Spleen (tissue), 11 donors: Measurements from ENCODE around the gene BANF2. TPM values are rescaled to one million over a fixed set of nuclear protein-coding genes. Genes with fewer than 3 reads are reported as not detected.

Source experiments
- DNase-seq: peaks from one replicate; pipeline ENCODE4 v3.0.0-alpha.2; 2020
- H3K27ac ChIP-seq, 8 donors: fragments of 200-600 bp; sonication (generic) in 7 of 8; 1 replicate in 4 of 8; 2 replicates in 4 of 8; pipeline versions ENCODE4 v1.5.0 to v1.8.0; 2016 to 2021; ENCODE audit warnings: inconsistent platforms in 4 of 8, mild to moderate bottlenecking in 4 of 8, moderate library complexity in 1 of 8
- H3K27me3 ChIP-seq, 7 donors: fragments of 200-600 bp; sonication (generic) in 6 of 7; replicated peaks in 1 of 7; 1 replicate in 4 of 7; 2 replicates in 3 of 7; pipeline versions ENCODE4 v1.5.0 to v1.8.0; 2016 to 2021; ENCODE audit warnings: inconsistent platforms in 3 of 7, mild to moderate bottlenecking in 1 of 7
- H3K36me3 ChIP-seq, 6 donors: fragments of 200-600 bp; sonication (generic) in 5 of 6; 1 replicate in 4 of 6; 2 replicates in 2 of 6; pipeline versions ENCODE4 v1.5.0 to v1.8.0; 2016 to 2021; ENCODE audit warnings: inconsistent platforms in 2 of 6
- H3K4me1 ChIP-seq, 6 donors: fragments of 200-600 bp; sonication (generic) in 5 of 6; 1 replicate in 3 of 6; 2 replicates in 3 of 6; pipeline versions ENCODE4 v1.5.0 to v1.8.0; 2016 to 2021; ENCODE audit warnings: inconsistent platforms in 3 of 6
- H3K4me3 ChIP-seq, 8 donors: fragments of 200-600 bp; sonication (generic) in 7 of 8; 1 replicate in 4 of 8; 2 replicates in 4 of 8; pipeline versions ENCODE4 v1.5.0 to v1.8.0; 2016 to 2021; ENCODE audit warnings: inconsistent platforms in 4 of 8, mild to moderate bottlenecking in 4 of 8, moderate library complexity in 2 of 8
- H3K9me3 ChIP-seq, 8 donors: fragments of 200-600 bp; sonication (generic) in 7 of 8; 1 replicate in 4 of 8; 2 replicates in 4 of 8; pipeline versions ENCODE4 v1.5.0 to v1.8.0; 2016 to 2021; ENCODE audit warnings: inconsistent platforms in 4 of 8
- CTCF ChIP-seq, 11 experiments: fragments of 200-600 bp in 7 of 11; fragments of 450-650 bp in 4 of 11; sonication (generic) in 4 of 11; IDR thresholded peaks in 8 of 11; conservative IDR thresholded peaks in 3 of 11; 1 replicate in 7 of 11; 2 replicates in 4 of 11; pipeline versions ENCODE4 v1.4.0 to v1.8.0; 2016 to 2021; ENCODE audit warnings: antibody characterized with exemption in 11 of 11, inconsistent platforms in 4 of 11, mild to moderate bottlenecking in 1 of 11
- POLR2A ChIP-seq, 3 donors: fragments of 450-650 bp; IDR thresholded peaks; one replicate each; pipeline ENCODE4 v1.5.1; 2017; ENCODE audit warnings: antibody characterized with exemption in 3 of 3, mild to moderate bottlenecking in 1 of 3
- POLR2AphosphoS5 ChIP-seq, 3 donors: sonication (generic); formaldehyde crosslinking; IDR thresholded peaks; one replicate each; pipeline ENCODE4 v1.5.1; 2017; ENCODE audit warnings: antibody characterized with exemption in 3 of 3
- WGBS, 5 donors: extraction: QIAGEN DNeasy Blood & Tissue Kit in 3 of 5; methylation state at CpG; one replicate each; pipeline versions ENCODE4 v1.1.5 to v1.1.7; 2013 to 2018; 5-methylcytosine and 5-hydroxymethylcytosine counted together
- intact Hi-C: fragments of 100-400 bp; cut with DNase I; formaldehyde crosslinking; loops from one replicate; pipeline ENCODE4 v1.15.0; 2023; ENCODE audit warnings: low total_unique reads
- polyA plus RNA-seq, 3 donors: library from polyadenylated mRNA; stranded (reverse); fragments of 200-250 nt; gene quantifications; one replicate each; pipeline ENCODE4 v1.2.1, GENCODE V29; 2013
- total RNA-seq, 7 donors: library from RNA; depleted of rRNA in 3 of 7; stranded (reverse); fragments of >200 nt in 3 of 7; fragmentation: NEBNext Ultra II Directional in 4 of 7; extraction: Animal tissue kit (Norgen Biotek cat#: 25700) in 4 of 7; gene quantifications; one replicate each; pipeline versions ENCODE4 v1.1.0 to v1.2.1, GENCODE V29; 2016 to 2021
- donor health status: healthy with polysubstance abuse.
- donor health status: DM: no; HTN: no; CAD: no; lungs with moderate emphysema.
- donor health status: DM: no; HTN: no; CAD: no.
- donor health status: Bipolar disorder and iron deficiency.
- donor health status: healthy.
- donor health status: DM: no; HTN: no; CAD: no.
- donor health status: DM: yes; HTN: yes; CAD: no.

BANF2 gene
- total and polyA plus RNA-seq, 10 donors: not detected

GRCh38 chr20:17698384-17698783 is 1.4 kb upstream of the BANF2 start:
- Histone ChIP-seq H3K27me3 (no peaks in the 10 kb centered on the region), H3K27ac (no peak overlapping the region), H3K4me1 (no peaks in the 10 kb centered on the region), H3K36me3 (no peaks in the 10 kb centered on the region), H3K4me3 (no peak overlapping the region), H3K9me3 (peaks cover 0 to 12% (median 4%) of the 10 kb centered on the region in 8 donors)
- TF ChIP-seq POLR2A (IDR thresholded peaks at IDR 0.05) (no peak), POLR2AphosphoS5 (IDR thresholded peaks at IDR 0.05) (no peak), CTCF (IDR thresholded peaks at IDR 0.05 in 8 of 11, conservative IDR thresholded peaks at IDR 0.05 in 3 of 11) (no peak)
- WGBS, 5 donors: 62 to 79% (median 70%) methylated on average over 5 of the region's 5 CpGs
- DNase-seq: no peak
- intact Hi-C loops: no loop called here

- no peak overlapping the region for H3K27ac ChIP-seq
- H3K4me1 ChIP-seq: no peaks in the 10 kb centered on the region
- no peak overlapping the region for H3K4me3 ChIP-seq
- no peaks in the 10 kb centered on the region for H3K27me3 ChIP-seq
- H3K9me3 ChIP-seq: peaks cover 0 to 12% (median 4%) of the 10 kb centered on the region in 8 donors
- no peaks in the 10 kb centered on the region for H3K36me3 ChIP-seq
- intact Hi-C loops: no loop called here
- WGBS, 5 donors: 71 to 94% (median 83%) methylated on average over 7 of the region's 7 CpGs
- no peak for TF ChIP-seq POLR2AphosphoS5 (IDR thresholded peaks at IDR 0.05)
- TF ChIP-seq CTCF (IDR thresholded peaks at IDR 0.05 in 8 of 11, conservative IDR thresholded peaks at IDR 0.05 in 3 of 11): no peak
- TF ChIP-seq POLR2A (IDR thresholded peaks at IDR 0.05): no peak
- DNase-seq: no peak
Observed at GRCh38 chr20:17700637-17701036, 871 bp downstream of the BANF2 start.

- 79 to 86% (median 81%) methylated on average over 4 of the region's 4 CpGs for WGBS, 5 donors
- no peaks in the 10 kb centered on the region for H3K4me1 ChIP-seq
- no peaks in the 10 kb centered on the region for H3K27me3 ChIP-seq
- TF ChIP-seq CTCF (IDR thresholded peaks at IDR 0.05 in 8 of 11, conservative IDR thresholded peaks at IDR 0.05 in 3 of 11) (no peak), POLR2AphosphoS5 (IDR thresholded peaks at IDR 0.05) (no peak), POLR2A (IDR thresholded peaks at IDR 0.05) (no peak)
- DNase-seq: no peak
- H3K27ac ChIP-seq: no peak overlapping the region
- H3K36me3 ChIP-seq: no peaks in the 10 kb centered on the region
- H3K4me3 ChIP-seq: no peak overlapping the region
- peaks cover 0 to under 1% (median 0%) of the 10 kb centered on the region in 8 donors for H3K9me3 ChIP-seq
- intact Hi-C loops: no loop called here
Observed at GRCh38 chr20:17701826-17702225, 2.1 kb downstream of the BANF2 start.

GRCh38 chr20:17704589-17705317 is 5.0 kb downstream of the BANF2 start:
- TF ChIP-seq POLR2A (IDR thresholded peaks at IDR 0.05) (no peak), CTCF (IDR thresholded peaks at IDR 0.05 in 8 of 11, conservative IDR thresholded peaks at IDR 0.05 in 3 of 11) (no peak), POLR2AphosphoS5 (IDR thresholded peaks at IDR 0.05) (no peak)
- Histone ChIP-seq H3K27me3 (no peaks in the 10 kb centered on the region), H3K4me1 (no peaks in the 10 kb centered on the region), H3K27ac (no peak overlapping the region), H3K4me3 (no peak overlapping the region), H3K9me3 (no peaks in the 10 kb centered on the region), H3K36me3 (no peaks in the 10 kb centered on the region)
- WGBS, 5 donors: 92 to 98% (median 97%) methylated on average over 5 of the region's 5 CpGs
- no peak for DNase-seq
- intact Hi-C loops: no loop called here
